UCSD-AML1 (cell line): Measurements from ENCODE around the gene E2F4.

Experiments used
- DNase-seq: peaks from one replicate; lab custom pipeline; 2025; ENCODE audit not compliant: unreplicated experiment; lab: John Stamatoyannopoulos, UW

The E2F4 gene

DNA sequence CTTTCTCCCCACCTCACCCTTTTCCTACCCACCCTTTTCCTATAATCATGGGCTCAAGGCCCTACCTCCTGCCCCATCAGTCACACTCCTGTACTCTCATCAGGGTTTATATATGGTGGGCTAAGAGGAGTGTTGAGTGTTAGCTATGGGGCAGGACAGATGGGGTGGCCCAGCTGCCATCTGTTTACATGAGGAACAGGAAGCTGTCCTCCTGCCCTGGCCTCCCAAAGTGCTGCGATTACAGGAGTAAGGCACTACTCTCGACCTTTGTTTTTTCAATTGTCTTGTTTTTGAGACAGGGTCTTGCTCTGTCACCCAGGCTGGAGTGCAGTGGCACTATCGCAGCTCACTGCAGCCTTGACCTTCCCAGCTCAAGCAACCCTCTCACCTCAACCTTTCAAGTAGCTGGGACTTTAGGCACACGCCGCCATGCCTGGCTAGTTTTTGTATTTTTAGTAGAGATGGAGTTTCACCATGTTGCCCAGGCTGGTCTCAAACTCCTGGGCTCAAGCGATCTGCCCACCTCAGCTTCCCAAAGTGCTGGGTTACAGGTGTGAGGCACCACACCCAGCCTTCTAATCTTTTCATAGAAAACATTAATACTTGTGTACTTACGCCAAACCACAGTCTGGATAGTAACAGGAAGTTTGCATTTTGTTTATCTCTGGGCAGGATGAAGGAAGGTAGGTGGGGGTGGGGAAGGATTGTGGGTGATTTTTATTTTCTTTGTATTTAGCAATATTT lies 33.9 kb upstream of the E2F4 start:
- DNase-seq, result no peak

DNA sequence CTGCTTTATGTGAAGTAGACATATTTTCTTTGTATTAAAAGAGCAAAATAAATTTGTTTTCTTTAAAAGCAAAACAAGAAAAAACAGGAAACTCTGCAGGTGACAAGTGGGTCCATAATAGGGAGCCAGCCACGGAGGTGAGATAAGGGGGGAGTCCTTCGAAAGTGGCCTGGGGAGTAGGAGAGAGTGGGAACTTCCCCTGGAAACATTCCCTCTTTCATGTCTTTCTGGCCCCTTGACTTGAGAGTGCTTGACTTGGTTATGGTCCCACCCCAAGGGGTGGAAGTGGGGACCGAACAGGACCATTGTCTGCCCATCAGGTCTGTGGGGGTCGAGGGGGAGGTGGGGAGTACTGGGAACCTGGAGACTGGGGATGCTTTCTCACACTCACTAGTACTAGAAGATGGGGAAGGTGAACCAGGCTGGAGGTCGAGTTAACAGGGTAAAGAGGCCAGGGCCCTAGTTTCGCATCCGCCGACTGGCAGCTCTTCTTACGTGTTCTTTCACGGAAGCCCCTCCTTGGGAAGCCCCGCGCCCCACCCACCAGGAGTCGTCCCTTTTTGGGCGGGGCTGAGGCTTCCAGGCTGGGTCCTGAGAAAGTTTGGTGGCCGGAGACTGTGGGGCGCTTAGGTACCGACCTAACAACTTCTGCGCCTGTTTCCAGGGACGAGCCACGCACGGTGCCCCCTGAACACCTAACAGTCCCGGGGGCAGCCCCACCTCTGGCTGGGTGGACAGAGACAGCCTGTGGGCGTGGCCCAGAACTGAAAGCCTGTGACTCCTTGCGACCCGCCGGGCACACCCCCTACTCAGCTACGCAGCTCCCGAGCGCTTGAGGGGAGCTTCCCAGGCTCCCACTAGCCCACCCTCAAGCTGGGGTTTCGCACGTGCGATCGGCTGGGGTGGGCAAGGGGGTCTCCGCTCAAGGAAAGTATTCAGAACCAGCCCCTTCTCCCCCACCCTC lies 33.0 kb upstream of the E2F4 start:
- peak; percentile 74 for DNase-seq

DNA sequence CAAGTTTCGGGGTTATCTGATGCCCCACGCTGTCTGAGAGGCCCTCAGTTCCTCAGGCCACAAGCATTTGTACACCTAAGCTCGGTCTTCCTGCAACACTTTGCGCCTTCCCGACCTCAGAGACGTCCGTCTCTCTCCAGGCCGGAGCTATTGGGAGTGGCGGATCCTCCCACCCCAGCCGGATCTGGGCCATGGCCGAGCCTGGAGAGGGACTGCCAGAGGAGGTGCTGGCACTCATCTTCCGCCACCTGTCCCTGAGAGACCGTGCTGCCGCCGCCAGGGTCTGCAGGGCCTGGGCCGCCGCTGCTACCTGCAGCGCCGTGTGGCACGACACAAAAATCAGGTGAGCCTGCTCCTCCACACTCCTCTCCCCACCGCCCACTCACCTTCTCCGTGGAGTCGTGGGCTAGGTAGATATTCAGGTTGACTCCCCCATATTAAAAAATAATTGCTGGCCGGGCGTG lies 30.3 kb upstream of the E2F4 start:
- no peak for DNase-seq

DNA sequence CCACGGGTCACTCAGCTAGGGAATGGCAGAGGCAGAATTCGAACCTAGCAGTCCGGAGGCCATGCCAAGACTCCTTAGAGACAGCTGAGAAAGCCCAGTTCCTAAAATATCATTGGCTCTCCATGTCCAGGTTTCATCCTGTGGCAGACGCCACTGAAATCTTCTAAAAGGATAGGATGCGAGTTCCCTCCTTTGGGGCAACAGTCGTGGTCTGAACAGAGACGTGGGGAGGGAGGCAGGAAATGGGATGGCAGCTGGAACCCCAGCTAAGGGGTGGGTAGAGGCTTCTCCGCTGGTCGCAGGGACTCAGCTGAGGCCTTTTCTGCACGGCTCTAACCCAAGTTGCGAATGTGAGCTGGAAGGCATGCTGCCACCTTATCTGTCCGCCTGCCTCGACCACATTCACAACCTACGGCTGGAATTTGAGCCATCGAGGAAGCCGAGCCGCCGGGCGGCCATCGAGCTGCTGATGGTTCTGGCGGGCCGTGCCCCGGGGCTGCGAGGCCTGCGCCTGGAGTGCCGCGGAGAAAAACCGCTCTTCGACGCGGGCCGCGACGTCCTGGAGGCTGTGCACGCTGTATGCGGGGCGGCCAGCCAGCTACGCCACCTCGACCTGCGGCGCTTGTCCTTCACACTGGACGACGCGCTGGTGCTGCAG lies 29.3 kb upstream of the E2F4 start:
- no peak for DNase-seq

DNA sequence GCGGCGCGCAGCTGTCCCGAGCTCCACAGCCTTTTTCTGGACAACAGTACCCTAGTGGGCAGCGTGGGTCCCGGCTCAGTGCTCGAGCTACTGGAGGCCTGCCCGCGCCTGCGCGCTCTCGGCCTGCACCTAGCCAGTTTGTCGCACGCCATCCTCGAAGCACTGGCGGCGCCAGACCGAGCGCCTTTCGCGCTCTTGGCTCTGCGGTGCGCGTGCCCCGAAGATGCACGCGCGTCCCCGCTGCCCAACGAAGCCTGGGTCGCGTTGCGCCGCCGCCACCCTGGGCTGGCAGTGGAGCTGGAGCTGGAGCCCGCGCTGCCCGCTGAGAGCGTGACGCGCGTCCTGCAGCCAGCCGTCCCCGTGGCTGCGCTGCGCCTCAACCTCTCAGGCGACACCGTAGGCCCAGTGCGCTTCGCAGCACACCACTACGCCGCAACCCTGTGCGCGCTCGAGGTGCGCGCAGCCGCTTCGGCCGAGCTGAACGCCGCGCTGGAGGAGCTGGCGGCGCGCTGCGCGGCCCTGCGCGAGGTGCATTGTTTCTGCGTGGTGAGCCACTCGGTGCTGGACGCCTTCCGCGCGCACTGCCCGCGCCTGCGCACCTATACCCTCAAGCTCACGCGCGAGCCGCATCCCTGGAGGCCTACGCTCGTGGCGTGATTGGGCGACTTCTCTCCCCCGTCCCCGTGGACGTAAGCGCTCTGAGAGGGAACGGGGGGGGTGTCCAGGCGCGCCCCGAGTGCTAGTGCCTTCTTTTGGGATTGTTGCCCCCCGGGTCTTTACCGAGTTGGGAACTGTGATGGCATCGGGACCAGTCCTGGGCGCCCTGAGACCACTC lies 28.6 kb upstream of the E2F4 start:
- DNase-seq, result no peak

DNA sequence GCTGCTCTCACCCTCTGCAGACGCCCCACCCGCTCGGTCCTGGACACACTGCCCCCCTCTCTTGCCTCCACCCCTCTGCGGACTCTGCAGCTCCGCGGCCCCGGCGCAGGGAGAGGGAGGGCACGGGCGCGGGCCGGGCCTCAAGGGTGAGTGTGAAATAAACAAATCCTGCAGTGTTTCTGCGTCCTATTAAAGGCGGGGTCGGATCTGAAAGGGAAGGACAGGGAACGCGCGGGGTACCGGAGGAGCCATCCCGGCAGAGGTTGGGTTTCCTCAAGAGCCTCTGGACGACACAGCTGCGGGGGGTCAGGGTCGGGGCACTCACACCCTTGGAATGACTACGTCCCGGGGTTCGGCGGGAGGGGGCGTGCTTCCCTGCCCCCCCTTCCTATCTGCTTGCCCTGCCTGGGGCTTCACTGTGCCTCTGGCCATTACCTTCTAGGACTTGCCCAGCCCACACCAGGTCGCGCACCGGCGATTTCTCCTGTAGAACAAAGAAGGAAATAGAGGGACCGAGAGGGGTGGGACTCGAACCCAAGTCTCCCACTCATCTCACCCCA lies 27.9 kb upstream of the E2F4 start:
- DNase-seq, result no peak

- no peak for DNase-seq
Measured at GRCh38 chr16:67164599-67165061, 27.3 kb upstream of the E2F4 start, which contains the start of gene HSF4. Gene HSF4 (plus strand): TSS chr16:67164745. CDS start chr16:67164812, 67 bp downstream.

- DNase-seq, result no peak
Measured at GRCh38 chr16:67165121-67166078, 26.6 kb upstream of the E2F4 start.

DNA sequence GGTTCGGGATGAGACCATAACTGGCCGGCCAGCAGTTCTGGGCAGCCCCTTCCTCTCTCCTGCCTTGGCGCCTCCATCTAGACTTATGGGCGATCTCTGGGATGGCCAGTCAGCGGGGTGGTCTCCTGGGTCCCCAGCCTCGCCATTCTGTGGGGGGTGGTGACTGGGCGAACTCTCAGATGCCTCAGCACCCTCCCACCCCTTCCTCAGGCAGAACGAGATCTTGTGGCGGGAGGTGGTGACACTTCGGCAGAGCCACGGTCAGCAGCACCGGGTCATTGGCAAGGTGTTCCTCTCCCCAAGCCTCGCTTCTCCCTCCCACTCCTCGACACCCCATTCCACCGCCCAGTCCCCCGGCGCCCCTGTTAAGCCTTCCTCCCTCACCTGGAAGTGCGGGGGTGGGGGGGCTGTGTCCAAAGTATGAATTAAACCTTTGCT lies 25.8 kb upstream of the E2F4 start:
- no peak for DNase-seq

DNA sequence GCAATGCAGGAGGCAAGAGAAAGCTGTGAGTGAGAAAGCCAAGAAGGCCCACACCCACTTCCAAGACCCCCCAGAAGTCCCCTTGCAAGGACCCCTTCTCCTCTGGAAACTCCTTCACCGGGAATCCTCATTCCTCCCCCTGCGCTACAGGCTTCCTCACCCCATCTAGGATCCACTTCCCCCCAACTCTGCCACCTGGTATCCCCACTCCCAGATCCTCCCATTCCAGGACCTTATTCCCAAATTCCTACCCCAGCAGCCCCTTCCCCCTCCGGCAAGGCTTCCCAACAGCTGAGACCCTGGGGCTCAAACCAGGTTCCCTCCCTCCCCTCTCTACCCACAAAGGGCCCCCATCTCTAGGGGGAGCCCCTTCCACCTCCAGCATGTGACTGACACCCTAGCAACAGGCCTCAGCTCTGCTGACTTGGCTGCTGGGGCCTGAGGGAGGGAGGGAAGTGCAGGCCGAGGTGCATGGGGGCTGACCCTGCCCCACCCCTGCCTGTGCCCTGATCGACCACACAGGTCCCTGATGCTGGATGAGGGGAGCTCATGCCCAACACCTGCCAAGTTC lies 25.3 kb upstream of the E2F4 start:
- DNase-seq, result no peak

GRCh38 chr16:67167588-67167987 lies 24.4 kb upstream of the E2F4 start:
- no peak for DNase-seq

DNA sequence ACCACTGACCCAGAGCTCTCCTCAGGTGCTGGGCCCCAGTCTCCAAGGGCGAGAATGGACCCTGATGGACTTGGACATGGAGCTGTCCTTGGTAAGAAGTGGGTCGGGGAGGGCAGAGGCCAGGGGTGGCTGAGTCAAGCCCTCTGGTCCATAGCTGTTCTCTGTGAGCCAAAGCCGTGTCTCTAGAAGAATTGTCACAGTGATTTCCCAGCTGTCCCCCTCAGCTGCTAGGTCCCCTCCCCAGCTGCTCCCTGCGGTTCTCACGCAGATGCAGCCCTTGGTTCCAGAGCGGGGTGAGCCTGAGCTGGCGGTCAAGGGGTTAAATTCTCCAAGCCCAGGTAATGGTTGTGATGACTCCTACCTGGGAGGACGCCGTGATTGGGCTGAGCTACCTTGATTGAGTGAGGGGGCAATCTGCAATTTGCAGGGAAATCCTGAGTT lies 22.9 kb upstream of the E2F4 start:
- DNase-seq, result no peak

DNA sequence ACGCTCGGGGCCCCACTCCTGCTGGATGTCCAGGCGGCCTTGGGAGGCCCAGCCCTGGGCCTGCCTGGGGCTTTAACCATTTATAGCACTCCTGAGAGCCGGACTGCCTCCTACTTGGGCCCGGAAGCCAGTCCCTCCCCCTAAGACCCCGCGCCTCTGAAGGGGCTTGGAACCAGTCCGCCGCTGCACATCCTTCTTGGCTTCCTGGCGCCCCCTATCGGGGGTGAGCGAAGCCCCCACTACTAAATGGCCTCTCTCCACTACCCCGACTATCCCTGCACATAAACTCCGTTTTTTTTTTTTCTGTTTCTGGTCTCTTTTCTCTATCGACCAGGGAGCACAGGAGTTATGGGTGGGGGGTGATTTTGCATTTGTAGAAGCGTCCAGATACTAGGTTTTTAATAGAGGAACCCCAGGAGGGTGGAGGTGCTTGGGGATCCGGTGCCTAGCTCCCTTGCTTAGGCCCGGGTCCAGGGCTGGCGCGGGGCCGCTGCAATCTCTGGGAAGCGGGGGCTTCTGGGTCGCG lies 22.2 kb upstream of the E2F4 start:
- DNase-seq, result peak; percentile 38

DNA sequence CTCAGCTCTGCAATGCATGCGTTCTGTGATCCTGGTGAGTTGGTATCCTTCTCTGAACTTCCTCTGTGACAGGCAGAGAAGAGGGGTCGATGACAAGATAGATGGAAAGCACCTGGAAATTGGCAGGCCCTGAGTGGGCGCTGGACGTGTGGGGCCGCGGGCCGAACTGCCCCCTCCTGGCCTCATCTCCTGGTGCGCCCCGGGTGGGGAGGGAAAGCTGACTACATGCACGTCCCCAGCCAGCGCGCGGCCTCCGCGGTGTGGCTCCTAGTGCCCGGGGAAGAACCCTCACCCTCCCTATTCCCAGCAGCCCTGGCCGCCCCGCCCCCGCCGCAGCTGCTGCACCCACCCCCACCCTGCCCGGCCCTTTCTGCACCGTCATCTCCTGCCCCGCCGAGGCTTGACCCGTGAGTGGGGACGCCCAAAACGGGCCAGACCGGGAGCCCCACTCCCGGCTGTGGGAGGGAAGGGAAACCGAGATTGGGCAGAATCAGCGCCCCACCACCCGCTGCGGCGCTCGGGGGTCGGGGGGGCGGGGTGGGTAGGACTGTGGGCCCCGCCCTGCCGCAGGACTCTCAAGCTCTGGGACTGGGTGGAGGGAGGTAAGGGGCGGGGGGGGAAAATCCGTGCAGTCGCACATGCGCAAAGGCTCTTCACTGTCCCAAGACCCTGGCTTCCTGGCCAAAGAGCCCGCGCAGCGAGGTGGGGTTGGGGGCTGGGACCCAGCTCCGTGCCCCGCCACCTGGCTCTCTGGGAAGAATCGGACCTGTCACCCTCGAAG lies 21.6 kb upstream of the E2F4 start, which contains the start of gene NOL3:
Gene NOL3, plus strand, starts transcription at position 371 of the 781 bp plus-strand sequence.
- peak; percentile 83 for DNase-seq

GRCh38 chr16:67170949-67171649 lies 20.9 kb upstream of the E2F4 start:
- no peak for DNase-seq

- no peak for DNase-seq
Measured at GRCh38 chr16:67173323-67173722, 18.6 kb upstream of the E2F4 start.
